Activated CD4-positive, alpha-beta T cell treated with anti-CD3 and anti-CD28 coated beads, Interleukin-2, amount 10 ng/mL, durations not matched to agents 7 days and 5 days (primary cell): ENCODE measurements around the gene LYRM4. TPM values are rescaled to one million over a fixed set of nuclear protein-coding genes. Genes with fewer than 3 reads are reported as not detected.

Experiments used
- CTCF ChIA-PET: fragments of 350-600 bp; sonication (Branson Sonifier 250); formaldehyde crosslinking; loops from one replicate; lab custom pipeline; 2021; ENCODE audit warnings: antibody characterized with exemption; lab: Charles Lee
- POLR2A ChIA-PET: fragments of 350-600 bp; sonication (Branson Sonifier 250); formaldehyde crosslinking; loops from one replicate; lab custom pipeline; 2021; ENCODE audit warnings: antibody characterized with exemption; lab: Charles Lee
- DNase-seq: peaks from one replicate; pipeline ENCODE4 v3.0.0-alpha.2; 2020
- H3K27ac Mint-ChIP-seq: one replicate; pipeline ENCODE4 v1.8.0; 2021; ENCODE audit warnings: mild to moderate bottlenecking, moderate library complexity, mixed read lengths
- H3K27me3 Mint-ChIP-seq: one replicate; pipeline ENCODE4 v1.8.0; 2021; ENCODE audit warnings: mixed read lengths
- H3K36me3 Mint-ChIP-seq: one replicate; pipeline ENCODE4 v1.8.0; 2021; ENCODE audit warnings: low read depth, mixed read lengths
- H3K4me1 Mint-ChIP-seq: one replicate; pipeline ENCODE4 v1.8.0; 2021; ENCODE audit warnings: mixed read lengths
- H3K4me3 Mint-ChIP-seq: one replicate; pipeline ENCODE4 v1.8.0; 2021; ENCODE audit warnings: mild to moderate bottlenecking, moderate library complexity, mixed read lengths
- H3K9me3 Mint-ChIP-seq: one replicate; pipeline ENCODE4 v1.8.0; 2021; ENCODE audit warnings: mixed read lengths
- total RNA-seq, 2 experiments: library from RNA; stranded (reverse); gene quantifications; one replicate each; pipeline ENCODE4 v1.2.3, GENCODE V29; 2021

Gene LYRM4
- total RNA-seq, 2 experiments from 2014 or later: 30.8 to 31.4 TPM

DNA sequence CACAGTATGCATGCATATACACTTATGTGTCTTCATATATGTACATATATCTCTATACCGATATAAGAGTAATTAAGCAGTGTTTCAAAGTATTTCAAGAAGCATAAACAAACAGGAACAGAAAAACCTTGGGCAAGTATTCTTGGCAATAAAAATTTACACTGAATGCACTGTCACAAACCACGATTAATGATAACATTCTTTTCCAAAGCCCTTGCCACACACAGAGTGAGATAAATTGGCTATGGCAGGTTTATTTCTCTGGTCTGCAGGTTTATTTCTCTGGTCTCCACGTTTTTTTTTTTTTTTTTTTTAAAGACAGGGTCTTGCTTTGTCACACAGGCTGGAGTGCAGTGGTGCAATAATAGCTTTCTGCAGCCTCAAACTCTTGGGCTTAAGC lies 102.6 kb downstream of the LYRM4 start:
- H3K4me1 Mint-ChIP-seq: peaks cover 2% of the 10 kb centered on the region
- no peak for DNase-seq
- no peak overlapping the region for H3K4me3 Mint-ChIP-seq
- ChIA-PET POLR2A (no interaction called here), CTCF (interaction anchor here (0.6 kb wide), 2 partner anchors 14 to 228 kb away, joined by 3 read pairs; no protein-coding TSS in a partner anchor)
- no peak overlapping the region for H3K27ac Mint-ChIP-seq
- H3K27me3 Mint-ChIP-seq: no peaks in the 10 kb centered on the region
- H3K36me3 Mint-ChIP-seq: no peaks in the 10 kb centered on the region
- H3K9me3 Mint-ChIP-seq: no peaks in the 10 kb centered on the region

DNA sequence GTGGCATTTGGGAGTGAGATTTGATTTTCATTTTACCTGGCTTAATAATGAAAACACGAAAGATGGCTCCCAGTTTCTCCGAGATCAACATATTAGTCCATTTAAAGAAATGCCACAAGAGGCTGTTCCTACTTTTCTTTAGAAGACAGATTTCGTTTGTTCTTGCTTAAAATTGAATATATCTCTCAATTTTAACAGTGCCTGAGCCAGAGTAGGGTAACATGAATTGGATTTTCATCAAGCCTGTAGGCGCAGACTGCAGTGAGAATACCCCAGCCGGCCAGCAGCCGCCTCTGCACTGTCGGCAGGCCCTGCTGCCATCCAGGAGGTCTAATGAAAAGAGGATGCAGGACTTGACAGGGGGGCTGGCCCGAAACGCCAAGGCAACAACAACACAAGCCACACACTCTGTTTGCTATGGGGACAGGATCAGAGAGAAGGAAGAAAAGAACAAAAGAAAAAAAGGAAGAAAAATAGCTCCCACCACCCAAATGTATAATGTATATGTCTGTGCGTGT lies 103.1 kb downstream of the LYRM4 start:
- CTCF ChIA-PET: no interaction called here

GRCh38 chr6:5156627-5157026 lies 104.1 kb downstream of the LYRM4 start:
- H3K27me3 Mint-ChIP-seq: no peaks in the 10 kb centered on the region
- no peaks in the 10 kb centered on the region for H3K36me3 Mint-ChIP-seq
- CTCF ChIA-PET: interaction anchor here (1.2 kb wide), 1 partner anchor 13 kb away, joined by 5 read pairs; no protein-coding TSS in a partner anchor
- DNase-seq: no peak
- POLR2A ChIA-PET: no interaction called here
- no peak overlapping the region for H3K4me3 Mint-ChIP-seq
- H3K27ac Mint-ChIP-seq: no peak overlapping the region
- H3K9me3 Mint-ChIP-seq: no peaks in the 10 kb centered on the region
- peaks cover 2% of the 10 kb centered on the region for H3K4me1 Mint-ChIP-seq

More for the DNA sequence above, 103.1 kb downstream of the LYRM4 start:
- H3K27me3 Mint-ChIP-seq: no peaks in the 10 kb centered on the region
- POLR2A ChIA-PET: no interaction called here
- no peaks in the 10 kb centered on the region for H3K36me3 Mint-ChIP-seq
- H3K4me3 Mint-ChIP-seq: no peak overlapping the region
- H3K4me1 Mint-ChIP-seq: peaks cover 2% of the 10 kb centered on the region
- no peak overlapping the region for H3K27ac Mint-ChIP-seq
- DNase-seq: no peak
- H3K9me3 Mint-ChIP-seq: no peaks in the 10 kb centered on the region

DNA sequence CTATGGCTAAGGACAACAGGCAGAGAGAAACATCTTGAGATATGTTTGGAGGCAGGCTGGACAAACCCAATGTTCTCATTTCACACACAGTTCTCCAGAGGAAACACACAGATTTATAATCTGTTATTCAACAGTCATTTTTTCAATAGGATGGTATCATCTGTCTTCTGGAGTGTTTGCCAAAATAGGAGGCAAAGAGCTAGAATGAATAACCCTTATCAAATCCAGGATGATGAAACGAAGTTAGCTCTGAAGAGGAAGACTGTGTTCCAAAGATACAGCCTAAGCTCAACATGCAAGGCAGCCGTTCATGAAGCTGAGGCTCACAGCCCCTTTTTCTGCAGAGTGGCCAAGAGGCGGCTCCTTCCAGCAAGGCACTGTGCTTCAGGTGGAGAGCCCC lies 104.8 kb downstream of the LYRM4 start:
- Mint-ChIP-seq H3K9me3 (no peaks in the 10 kb centered on the region), H3K4me3 (no peak overlapping the region), H3K27ac (no peak overlapping the region), H3K4me1 (peaks cover 2% of the 10 kb centered on the region), H3K27me3 (no peaks in the 10 kb centered on the region), H3K36me3 (no peaks in the 10 kb centered on the region)
- ChIA-PET POLR2A (no interaction called here), CTCF (interaction anchor here (1.2 kb wide), 1 partner anchor 12 kb away, joined by 5 read pairs; no protein-coding TSS in a partner anchor)
- DNase-seq: no peak

GRCh38 chr6:5153186-5153585 lies 107.6 kb downstream of the LYRM4 start:
- POLR2A ChIA-PET: no interaction called here
- H3K9me3 Mint-ChIP-seq: no peaks in the 10 kb centered on the region
- no peak overlapping the region for H3K27ac Mint-ChIP-seq
- no peaks in the 10 kb centered on the region for H3K36me3 Mint-ChIP-seq
- CTCF ChIA-PET: no interaction called here
- H3K4me3 Mint-ChIP-seq: no peak overlapping the region
- no peaks in the 10 kb centered on the region for H3K4me1 Mint-ChIP-seq
- no peaks in the 10 kb centered on the region for H3K27me3 Mint-ChIP-seq
- no peak for DNase-seq

GRCh38 chr6:5152460-5152859 lies 108.3 kb downstream of the LYRM4 start:
- no peak for DNase-seq
- Mint-ChIP-seq H3K4me1 (no peaks in the 10 kb centered on the region), H3K36me3 (no peaks in the 10 kb centered on the region), H3K4me3 (no peak overlapping the region), H3K27me3 (no peaks in the 10 kb centered on the region), H3K9me3 (no peaks in the 10 kb centered on the region), H3K27ac (no peak overlapping the region)
- CTCF ChIA-PET: interaction anchor here (1.2 kb wide), 1 partner anchor 156 kb away, joined by 3 read pairs; no protein-coding TSS in a partner anchor
- POLR2A ChIA-PET: no interaction called here

GRCh38 chr6:5151955-5152401 lies 108.8 kb downstream of the LYRM4 start:
- POLR2A ChIA-PET: no interaction called here
- no peak overlapping the region for H3K4me3 Mint-ChIP-seq
- no peak for DNase-seq
- no peaks in the 10 kb centered on the region for H3K36me3 Mint-ChIP-seq
- no peak overlapping the region for H3K27ac Mint-ChIP-seq
- H3K4me1 Mint-ChIP-seq: no peaks in the 10 kb centered on the region
- H3K27me3 Mint-ChIP-seq: no peaks in the 10 kb centered on the region
- no peaks in the 10 kb centered on the region for H3K9me3 Mint-ChIP-seq
- CTCF ChIA-PET: interaction anchor here (0.7 to 1.2 kb wide), 2 partner anchors 8 to 156 kb away, joined by 3 read pairs; no protein-coding TSS in a partner anchor

DNA sequence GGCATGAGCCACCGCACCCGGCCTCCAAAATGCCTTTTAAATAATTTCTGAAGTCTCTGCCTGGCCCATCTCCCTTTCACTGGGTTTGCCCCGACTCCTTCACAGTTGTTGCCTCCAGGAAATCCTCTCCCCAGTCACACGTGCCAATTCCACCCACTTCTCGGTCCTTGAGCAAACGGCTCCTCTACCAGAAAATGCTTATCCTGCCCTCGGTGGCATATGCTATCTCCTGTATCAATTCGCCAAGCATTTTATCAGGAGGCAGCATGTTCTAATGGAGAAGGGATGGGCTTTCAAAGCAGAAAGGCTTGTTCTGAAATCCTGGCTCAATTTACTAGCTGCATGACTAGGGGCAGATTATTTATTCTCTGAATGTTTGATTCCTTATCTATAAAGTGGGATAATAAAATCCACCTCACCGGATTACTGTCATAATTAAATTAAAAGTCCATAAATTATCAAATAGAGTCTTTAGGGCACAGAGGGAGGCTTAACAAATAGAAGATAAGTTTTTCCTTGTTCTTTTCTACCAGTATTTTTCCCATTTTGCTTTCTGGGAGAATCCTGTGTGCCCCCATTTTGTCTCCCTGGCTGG lies 109.3 kb downstream of the LYRM4 start:
- ChIA-PET POLR2A (no interaction called here), CTCF (interaction anchor here (0.7 to 1.2 kb wide), 2 partner anchors 8 to 157 kb away, joined by 3 read pairs; no protein-coding TSS in a partner anchor)
- no peaks in the 10 kb centered on the region for H3K4me1 Mint-ChIP-seq
- no peak for DNase-seq
- H3K9me3 Mint-ChIP-seq: no peaks in the 10 kb centered on the region
- no peaks in the 10 kb centered on the region for H3K27me3 Mint-ChIP-seq
- no peaks in the 10 kb centered on the region for H3K36me3 Mint-ChIP-seq
- no peak overlapping the region for H3K4me3 Mint-ChIP-seq
- H3K27ac Mint-ChIP-seq: no peak overlapping the region

DNA sequence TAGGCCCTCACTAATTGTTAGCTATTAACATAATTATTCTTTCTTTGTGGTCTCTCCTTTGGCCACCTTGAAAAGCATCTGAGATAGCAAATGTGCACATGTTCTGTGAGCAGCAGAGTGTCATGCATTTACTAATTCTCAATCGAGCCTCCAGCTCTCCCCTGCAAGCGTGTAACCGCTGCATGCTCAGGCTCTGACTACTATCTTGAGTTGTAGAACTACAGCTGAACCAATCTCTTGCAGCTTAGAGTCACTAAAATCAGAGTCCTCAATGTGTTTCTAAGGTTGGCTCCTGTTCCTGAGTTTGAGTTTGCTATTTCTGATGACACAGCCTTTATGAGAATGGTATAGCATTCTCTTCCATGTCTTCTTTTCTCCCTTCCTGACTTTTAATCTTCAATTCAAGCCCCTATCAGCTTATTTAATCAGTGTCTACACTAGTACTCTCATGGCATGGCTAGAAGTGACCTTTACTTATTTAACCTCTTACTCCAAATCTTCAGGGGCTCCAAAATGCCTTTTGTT lies 110.1 kb downstream of the LYRM4 start:
- no peaks in the 10 kb centered on the region for H3K36me3 Mint-ChIP-seq
- ChIA-PET POLR2A (no interaction called here), CTCF (interaction anchor here (1.0 kb wide), 1 partner anchor 9 kb away, joined by 4 read pairs; no protein-coding TSS in a partner anchor)
- no peaks in the 10 kb centered on the region for H3K27me3 Mint-ChIP-seq
- no peak overlapping the region for H3K4me3 Mint-ChIP-seq
- no peaks in the 10 kb centered on the region for H3K4me1 Mint-ChIP-seq
- DNase-seq: no peak
- no peaks in the 10 kb centered on the region for H3K9me3 Mint-ChIP-seq
- no peak overlapping the region for H3K27ac Mint-ChIP-seq

DNA sequence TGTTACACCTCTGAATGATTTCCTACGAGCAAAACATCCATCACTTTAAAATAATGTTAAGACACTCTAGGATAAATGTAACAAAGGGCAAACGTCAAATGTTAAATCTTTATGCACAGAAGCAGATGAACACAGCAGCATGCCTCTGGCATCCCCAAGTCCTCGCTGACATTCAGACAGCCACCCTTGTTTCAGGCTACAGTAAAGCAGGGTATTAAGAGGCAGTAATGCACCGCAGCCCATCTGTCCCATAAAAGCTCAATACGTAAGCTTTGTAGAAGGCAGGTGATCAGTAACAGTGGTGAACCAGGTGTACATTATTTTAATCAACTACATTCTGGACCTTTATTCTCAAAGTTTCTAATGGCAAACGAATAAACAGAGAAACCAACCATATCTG lies 110.9 kb downstream of the LYRM4 start:
- Mint-ChIP-seq H3K9me3 (no peaks in the 10 kb centered on the region), H3K4me3 (no peak overlapping the region), H3K27me3 (no peaks in the 10 kb centered on the region), H3K36me3 (no peaks in the 10 kb centered on the region), H3K27ac (no peak overlapping the region), H3K4me1 (no peaks in the 10 kb centered on the region)
- CTCF ChIA-PET: interaction anchor here (1.0 kb wide), 1 partner anchor 9 kb away, joined by 4 read pairs; no protein-coding TSS in a partner anchor
- POLR2A ChIA-PET: no interaction called here
- DNase-seq: no peak

- ChIA-PET POLR2A (no interaction called here), CTCF (interaction anchor here (0.8 to 1.4 kb wide), 3 partner anchors 11 to 231 kb away, joined by 3 to 4 read pairs (median 3); no protein-coding TSS in a partner anchor)
- no peaks in the 10 kb centered on the region for H3K4me1 Mint-ChIP-seq
- no peaks in the 10 kb centered on the region for H3K9me3 Mint-ChIP-seq
- no peak overlapping the region for H3K27ac Mint-ChIP-seq
- H3K27me3 Mint-ChIP-seq: no peaks in the 10 kb centered on the region
- H3K4me3 Mint-ChIP-seq: no peak overlapping the region
- no peak for DNase-seq
- H3K36me3 Mint-ChIP-seq: no peaks in the 10 kb centered on the region
Measured at GRCh38 chr6:5149159-5149704, 111.5 kb downstream of the LYRM4 start.

DNA sequence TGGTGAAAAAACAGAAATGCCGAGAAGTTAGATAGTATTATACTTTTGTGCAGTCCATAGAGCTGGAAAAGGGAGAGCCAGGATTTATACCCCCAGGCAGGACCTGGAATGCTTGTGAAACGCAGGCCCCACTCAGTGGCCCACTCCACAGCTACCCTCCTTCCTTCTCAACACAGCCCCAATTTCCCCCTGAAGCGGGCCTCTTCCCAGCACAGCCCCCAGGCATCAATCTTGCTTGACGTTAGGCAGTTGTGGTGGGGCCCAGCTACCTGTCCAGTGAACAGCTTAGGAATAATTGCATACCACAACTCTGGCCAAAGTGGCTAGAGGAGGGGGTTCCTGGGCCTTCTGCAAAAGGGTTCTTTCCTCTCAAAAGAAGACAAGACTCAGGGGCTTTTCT lies 114.4 kb downstream of the LYRM4 start:
- no peak for DNase-seq
- H3K4me1 Mint-ChIP-seq: peaks cover 5% of the 10 kb centered on the region
- no peaks in the 10 kb centered on the region for H3K36me3 Mint-ChIP-seq
- ChIA-PET POLR2A (no interaction called here), CTCF (interaction anchor here (0.5 to 1.4 kb wide), 2 partner anchors 29 to 62 kb away, joined by 3 to 4 read pairs; no protein-coding TSS in a partner anchor)
- no peaks in the 10 kb centered on the region for H3K9me3 Mint-ChIP-seq
- no peak overlapping the region for H3K27ac Mint-ChIP-seq
- no peaks in the 10 kb centered on the region for H3K27me3 Mint-ChIP-seq
- H3K4me3 Mint-ChIP-seq: no peak overlapping the region
